Measurements from ENCODE around the gene CDH12.

- TF ChIP-seq CTCF (IDR thresholded peaks at IDR 0.05; ENCODE audit: extremely low read depth in 1 of 2, insufficient read depth in 1 of 2, low read depth in 1 of 2, low read length in 2 of 2) (no peak), MAX (IDR thresholded peaks at IDR 0.05; ENCODE audit: insufficient read depth, insufficient read length) (no peak), FOS (IDR thresholded peaks at IDR 0.05; ENCODE audit: borderline replicate concordance, insufficient read depth, low read length) (no peak), POLR2AphosphoS5 (IDR thresholded peaks at IDR 0.05; ENCODE audit: insufficient read depth, low read depth, low read length) (no peak), GATA2 (IDR thresholded peaks at IDR 0.05; ENCODE audit: insufficient read depth, insufficient read length, low read depth, low read length) (no peak)
These were observed 295.9 kb downstream of the CDH12 start for GRCh38 chr5:22557251-22557650.

Measured in endothelial cell of umbilical vein (primary cell).